GM19035 (cell line): Measurements from ENCODE around the gene EGLN1.
"Not testable (repeated sequence)": the region's sequence is repeated elsewhere in the genome, so short reads cannot be mapped to it uniquely, and the experiment has no call there.

ENCODE experiments used
- ATAC-seq: cut with Tn5 transposase; IDR thresholded peaks from one replicate; pipeline ENCODE4 v1.9.1; 2021; ENCODE audit not compliant: unreplicated experiment

The EGLN1 gene

GRCh38 chr1:231369282-231369681 is 52.8 kb downstream of the EGLN1 start:
- no peak for ATAC-seq

- ATAC-seq: no peak
Observed at GRCh38 chr1:231364192-231364591, 57.9 kb downstream of the EGLN1 start.

- no peak for ATAC-seq
Observed at GRCh38 chr1:231363624-231364023, 58.5 kb downstream of the EGLN1 start.

- no peak for ATAC-seq
Observed at GRCh38 chr1:231362325-231362724, 59.8 kb downstream of the EGLN1 start.

- no peak for ATAC-seq
Observed at GRCh38 chr1:231359113-231359512, 63.0 kb downstream of the EGLN1 start.

GRCh38 chr1:231357831-231358354 is 64.2 kb downstream of the EGLN1 start:
- ATAC-seq: no peak

GRCh38 chr1:231357187-231357772 is 64.8 kb downstream of the EGLN1 start:
- no peak for ATAC-seq

GRCh38 chr1:231355171-231355570 is 66.9 kb downstream of the EGLN1 start:
- ATAC-seq: no peak

- ATAC-seq: no peak
Observed at GRCh38 chr1:231354330-231355020, 67.6 kb downstream of the EGLN1 start.

- ATAC-seq: no peak
Observed at GRCh38 chr1:231353086-231353485, 69.0 kb downstream of the EGLN1 start.

- ATAC-seq: no peak
Observed at GRCh38 chr1:231351816-231352215, 70.3 kb downstream of the EGLN1 start.

GRCh38 chr1:231348856-231349255 is 73.2 kb downstream of the EGLN1 start:
- not testable (repeated sequence) for ATAC-seq

GRCh38 chr1:231348442-231348841 is 73.6 kb downstream of the EGLN1 start:
- ATAC-seq: no peak

GRCh38 chr1:231347961-231348360 is 74.1 kb downstream of the EGLN1 start:
- ATAC-seq: no peak

GRCh38 chr1:231340328-231341013 is 81.6 kb downstream of the EGLN1 start:
- ATAC-seq: no peak

GRCh38 chr1:231338270-231339128 is 83.6 kb downstream of the EGLN1 start, which contains the start of gene SPRTN:
SPRTN (plus strand) TSS chr1:231338293; CDS start chr1:231338384, 91 bp downstream.
- peak; percentile 13 for ATAC-seq

GRCh38 chr1:231337472-231338269 is 84.4 kb downstream of the EGLN1 start, which contains the start of gene EXOC8:
EXOC8 (minus strand) TSS chr1:231337852; CDS start chr1:231337745, 107 bp downstream.
- ATAC-seq: peak; percentile 76

GRCh38 chr1:231337043-231337471 is 85.0 kb downstream of the EGLN1 start:
- peak; percentile 8 for ATAC-seq

GRCh38 chr1:231335663-231336602 is 86.2 kb downstream of the EGLN1 start:
- ATAC-seq: no peak
